Measurements from ENCODE around the gene CTU2.

The CTU2 gene

DNA sequence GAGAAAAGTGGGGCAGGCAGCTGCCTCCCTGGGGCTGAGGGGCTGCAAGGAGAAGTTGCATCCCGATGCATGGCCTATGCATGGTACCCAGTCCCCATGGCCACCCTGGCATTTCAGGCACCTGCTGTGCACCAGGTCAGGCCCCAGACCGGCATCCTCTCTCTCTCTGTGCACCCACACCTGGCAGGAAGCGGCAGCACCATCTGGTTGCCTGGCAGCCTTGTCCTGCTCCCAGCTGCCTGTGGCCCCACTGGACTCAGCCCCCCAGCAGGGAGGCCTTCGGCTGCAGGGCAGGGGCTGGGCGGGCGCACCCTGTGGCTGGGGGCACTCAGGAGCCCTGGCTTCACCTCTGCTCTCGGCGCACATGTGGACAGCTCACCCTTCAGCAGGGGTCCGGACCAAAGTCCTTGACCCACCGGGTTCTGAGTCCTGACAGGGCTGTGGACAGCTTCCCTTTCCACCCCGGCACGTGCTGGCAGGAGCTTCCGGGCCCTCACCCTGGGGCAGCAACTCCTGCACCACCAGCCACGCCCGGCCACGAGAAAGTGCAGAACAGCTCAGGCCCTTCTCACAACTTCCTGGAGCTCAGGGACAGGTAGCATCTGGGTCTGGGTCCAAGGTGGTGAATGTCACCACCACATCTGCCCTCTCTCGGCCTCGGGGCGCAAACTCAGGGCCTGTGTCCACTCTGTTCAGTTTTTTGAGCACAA, 36.7 kb downstream of the CTU2 start:
- in situ Hi-C loops (cut with HindIII; ENCODE audit: low sequenced_read_pairs): no loop called here

GRCh38 chr16:88743693-88744576, 37.6 kb downstream of the CTU2 start:
- in situ Hi-C loops (cut with HindIII; ENCODE audit: low sequenced_read_pairs): no loop called here

GRCh38 chr16:88744577-88745521, 38.5 kb downstream of the CTU2 start:
- in situ Hi-C loops (cut with HindIII; ENCODE audit: low sequenced_read_pairs): no loop called here

DNA sequence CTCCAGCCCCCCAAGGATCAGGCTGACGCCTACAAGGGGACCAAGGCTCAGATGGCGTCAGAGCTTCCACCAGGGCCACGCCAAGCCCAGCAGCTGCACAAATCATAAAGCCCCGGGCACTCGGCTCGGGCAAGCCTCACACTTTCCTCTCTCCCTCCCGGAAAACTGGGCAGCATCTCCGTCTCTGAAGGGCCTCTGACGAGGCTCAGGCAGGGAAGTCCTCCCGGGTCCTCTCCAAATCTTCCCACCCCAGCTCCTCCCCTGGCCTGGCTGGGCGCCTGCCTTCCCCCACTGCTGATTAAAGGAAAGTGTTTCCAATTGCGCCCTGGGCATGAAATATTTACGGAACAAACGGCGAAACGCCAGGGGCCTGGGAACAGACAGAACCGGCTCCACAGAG, 40.2 kb downstream of the CTU2 start:
- in situ Hi-C loops (cut with HindIII; ENCODE audit: low sequenced_read_pairs): no loop called here

GRCh38 chr16:88747588-88748301, 41.4 kb downstream of the CTU2 start:
- in situ Hi-C loops (cut with HindIII; ENCODE audit: low sequenced_read_pairs): no loop called here

GRCh38 chr16:88748364-88748763, 42.1 kb downstream of the CTU2 start:
- in situ Hi-C loops (cut with HindIII; ENCODE audit: low sequenced_read_pairs): no loop called here

GRCh38 chr16:88749358-88749757, 43.1 kb downstream of the CTU2 start:
- in situ Hi-C loops (cut with HindIII; ENCODE audit: low sequenced_read_pairs): no loop called here

DNA sequence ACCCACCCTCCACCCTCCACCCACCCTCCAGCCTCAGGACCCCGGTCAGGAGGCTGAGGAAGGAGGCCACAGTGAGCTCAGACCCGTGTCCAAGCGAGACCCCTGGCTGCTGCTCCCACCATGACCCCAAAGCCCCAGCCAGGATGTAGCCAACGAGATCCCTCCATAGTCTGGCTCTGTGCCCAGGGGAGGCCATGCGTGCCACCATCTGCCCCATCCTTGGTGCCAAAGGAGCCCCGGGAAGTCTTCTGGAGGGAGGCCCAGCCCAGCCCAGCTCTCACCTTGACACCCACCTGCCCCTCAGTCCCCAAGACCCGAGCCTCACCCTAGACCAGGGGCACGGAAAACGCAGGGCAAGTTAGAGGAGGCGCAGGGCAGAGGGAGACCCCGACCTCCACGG, 44.6 kb downstream of the CTU2 start:
- in situ Hi-C loops (cut with HindIII; ENCODE audit: low sequenced_read_pairs): no loop called here

DNA sequence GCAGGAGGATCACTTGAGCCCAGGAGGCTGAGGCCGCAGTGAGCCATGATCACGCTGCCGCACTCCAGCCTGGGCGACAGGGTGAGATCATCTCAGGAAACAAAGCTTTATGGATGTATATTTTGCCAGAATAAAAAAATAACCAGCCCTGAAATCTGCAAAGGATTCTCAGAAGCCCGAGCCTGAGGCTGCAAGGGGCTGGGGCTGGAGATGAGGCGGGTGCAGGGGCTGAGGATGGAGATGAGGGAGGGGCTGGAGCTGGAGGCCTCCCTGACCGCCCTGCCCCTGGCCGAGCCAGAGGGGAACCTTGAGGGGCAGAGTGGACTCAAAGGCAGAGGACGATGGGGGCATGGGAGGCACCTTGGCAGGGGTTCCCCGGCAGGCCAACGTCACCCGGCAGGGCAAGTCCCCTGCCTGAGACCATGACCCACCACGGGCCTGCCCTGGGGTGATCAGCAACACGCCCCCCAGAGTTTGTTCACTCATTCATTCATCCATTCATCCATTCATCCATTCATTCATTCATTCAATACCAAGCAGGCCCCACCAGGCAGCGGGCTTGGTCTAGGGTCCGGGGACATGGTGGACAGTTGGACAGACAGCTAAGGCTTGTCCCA, 46.2 kb downstream of the CTU2 start:
- in situ Hi-C loops (cut with HindIII; ENCODE audit: low sequenced_read_pairs): no loop called here

- in situ Hi-C loops (cut with HindIII; ENCODE audit: low sequenced_read_pairs): no loop called here
Measured at GRCh38 chr16:88753191-88753590, 46.9 kb downstream of the CTU2 start.

DNA sequence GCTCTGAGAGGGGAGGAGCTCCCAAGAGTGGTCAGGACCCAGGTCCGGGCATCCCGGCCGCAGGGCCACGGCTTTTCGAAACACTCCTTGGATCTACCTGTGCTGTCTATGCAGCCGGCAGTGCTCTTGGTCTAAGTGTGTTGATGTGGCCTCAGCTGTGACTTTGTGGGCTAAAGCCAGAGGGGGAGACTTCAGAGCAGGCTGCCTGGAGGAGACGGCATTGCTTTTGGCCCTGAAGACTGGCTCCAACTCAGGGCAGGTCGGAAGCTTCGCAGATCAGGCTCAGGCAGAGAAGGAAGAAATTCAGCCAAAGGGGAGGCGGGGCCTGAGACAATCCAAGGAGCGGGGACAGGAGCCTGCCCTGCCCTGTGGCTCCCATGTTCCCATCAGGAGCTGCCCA, 47.3 kb downstream of the CTU2 start:
- in situ Hi-C loops (cut with HindIII; ENCODE audit: low sequenced_read_pairs): no loop called here

DNA sequence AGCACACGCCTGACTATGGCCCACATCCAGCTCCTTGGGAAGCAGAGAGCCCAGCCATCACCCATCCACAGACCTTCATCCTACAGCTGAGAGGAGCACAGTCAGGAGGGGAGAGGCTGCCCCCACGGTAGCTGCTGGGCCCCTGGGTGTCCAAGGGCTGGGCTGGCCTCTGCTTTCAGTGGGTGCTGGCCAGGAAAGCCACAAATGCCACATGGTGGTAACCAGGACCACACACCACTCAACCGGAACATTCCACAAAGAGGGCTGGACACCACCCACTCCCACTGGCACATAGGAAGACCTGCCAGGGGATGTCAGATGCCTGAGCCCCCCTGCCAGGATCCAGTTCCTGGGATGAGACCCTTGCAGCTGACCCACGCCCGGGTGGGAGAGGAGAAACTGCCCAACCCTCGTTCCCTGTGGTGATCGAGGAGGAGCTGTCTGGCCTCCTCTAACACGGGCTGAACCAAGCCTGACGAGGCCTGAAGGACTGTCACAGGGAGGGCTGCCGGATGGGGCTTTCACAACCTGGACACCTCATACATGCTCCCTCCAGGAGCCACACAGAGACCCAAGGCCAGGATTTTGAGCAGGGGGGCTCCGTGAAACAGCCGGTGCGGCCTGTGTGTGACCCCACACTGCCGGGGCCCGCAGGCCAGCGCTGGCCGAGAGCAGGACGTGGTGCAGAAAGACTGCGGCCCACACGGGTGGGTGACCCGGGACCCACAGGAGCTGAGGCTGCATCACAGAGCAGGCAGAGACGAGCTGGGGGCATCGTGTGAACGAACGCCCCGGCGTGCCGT, 48.0 kb downstream of the CTU2 start:
- in situ Hi-C loops (cut with HindIII; ENCODE audit: low sequenced_read_pairs): no loop called here

- in situ Hi-C loops (cut with HindIII; ENCODE audit: low sequenced_read_pairs): no loop called here
Measured at GRCh38 chr16:88754912-88755744, 48.8 kb downstream of the CTU2 start.

DNA sequence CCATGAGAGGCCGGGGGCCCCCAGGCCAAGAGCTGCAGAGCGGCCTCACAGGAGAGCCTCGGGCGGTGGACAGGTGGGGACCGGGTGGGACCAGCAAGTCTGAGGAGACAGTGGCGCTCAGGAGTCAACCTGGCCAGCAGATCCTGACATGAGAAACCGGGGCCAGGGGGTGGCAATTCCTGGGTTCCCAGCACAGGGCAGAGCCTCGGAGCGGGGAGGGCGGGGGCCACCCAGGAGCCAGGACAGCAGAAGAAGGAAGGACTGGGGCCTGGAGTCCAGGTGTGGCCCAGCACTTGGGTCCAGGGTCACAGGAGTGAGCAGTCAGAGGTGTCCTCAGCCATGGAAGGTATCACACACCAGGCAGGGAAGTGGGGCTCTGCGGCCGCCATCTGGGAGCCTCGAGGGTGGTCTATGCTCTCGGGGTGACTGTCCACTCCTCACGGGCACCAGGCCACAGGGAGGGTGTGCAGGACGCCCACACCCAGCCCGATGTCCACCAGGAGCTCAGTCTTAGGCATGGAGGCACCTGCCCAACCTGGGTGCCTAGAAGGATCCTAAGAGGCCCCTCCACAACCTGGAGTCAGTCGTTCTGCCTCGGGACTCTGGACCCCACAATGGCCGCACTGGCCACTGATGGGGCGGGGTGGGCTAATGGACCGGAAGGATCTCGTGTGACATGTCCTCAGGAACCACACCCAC, 49.6 kb downstream of the CTU2 start:
- in situ Hi-C loops (cut with HindIII; ENCODE audit: low sequenced_read_pairs): no loop called here

DNA sequence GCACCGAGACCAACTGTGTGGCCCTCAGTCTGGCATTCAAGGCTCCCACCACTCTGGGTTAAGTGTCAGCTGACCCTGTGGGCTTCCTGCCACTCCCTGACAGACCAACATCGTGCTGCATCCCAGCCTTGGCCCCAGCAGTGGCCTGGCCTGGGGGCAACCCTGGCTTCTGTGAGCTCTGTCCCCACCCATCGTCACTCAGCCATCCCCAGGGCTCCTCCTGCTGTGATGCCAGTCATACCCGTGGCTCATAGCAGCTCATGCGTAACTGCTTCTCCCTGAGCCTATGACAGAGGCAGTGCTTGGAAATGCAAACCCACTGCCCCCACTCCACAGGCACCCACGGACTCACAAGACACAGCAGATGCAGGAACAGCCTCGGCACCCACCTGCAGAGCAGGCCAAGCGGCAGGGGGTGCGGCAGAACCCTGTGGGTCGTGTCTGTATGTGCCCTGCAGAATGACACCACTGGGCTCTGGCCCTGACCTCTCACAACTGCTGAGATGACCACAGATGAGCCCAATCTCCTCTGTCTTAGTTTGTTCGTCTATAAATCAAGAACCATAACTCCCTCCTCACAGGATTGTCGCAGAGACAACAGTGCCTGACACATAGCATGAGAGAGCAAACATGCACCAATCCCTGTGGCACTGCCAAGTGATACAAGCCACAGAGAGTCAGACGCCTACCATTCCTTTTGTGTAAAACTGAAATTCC, 52.1 kb downstream of the CTU2 start:
- in situ Hi-C loops (cut with HindIII; ENCODE audit: low sequenced_read_pairs): no loop called here

- in situ Hi-C loops (cut with HindIII; ENCODE audit: low sequenced_read_pairs): no loop called here
Measured at GRCh38 chr16:88758944-88759244, 52.6 kb downstream of the CTU2 start.

GRCh38 chr16:88759245-88759975, 53.1 kb downstream of the CTU2 start:
- in situ Hi-C loops (cut with HindIII; ENCODE audit: low sequenced_read_pairs): no loop called here

Data from DLD1 (cell line).